Lung (tissue), 12 donors: ENCODE data around the gene RPS18. TPM values are rescaled to one million over a fixed set of nuclear protein-coding genes. Genes with fewer than 3 reads are reported as not detected.

Source experiments
- ATAC-seq: fragments of 200-7000 bp; cut with Tn5 transposase; one replicate; pipeline ENCODE4 v1.9.1; 2020; ENCODE audit warnings: moderate number of reproducible peaks; ENCODE audit not compliant: insufficient read depth, low FRiP score
- DNase-seq, 3 donors: peaks; one replicate each; pipeline ENCODE4 v3.0.0-alpha.2; 2013 to 2017
- H3K27ac ChIP-seq, 2 donors: one replicate each; pipeline ENCODE4 v1.5.1; 2013; ENCODE audit warnings: mild to moderate bottlenecking in 2 of 2, moderate library complexity in 2 of 2, control low read depth in 1 of 2, inconsistent platforms in 1 of 2, low read depth in 1 of 2, low read length in 1 of 2
- H3K27me3 ChIP-seq, 3 donors: one replicate each; pipeline ENCODE4 v1.5.1; 2013; ENCODE audit warnings: low read length in 2 of 3; ENCODE audit not compliant: control insufficient read depth in 3 of 3, insufficient read depth in 3 of 3
- H3K36me3 ChIP-seq, 4 donors: one replicate each; pipeline ENCODE4 v1.5.1; 2013; ENCODE audit warnings: low read length in 4 of 4, mild to moderate bottlenecking in 1 of 4, moderate library complexity in 1 of 4; ENCODE audit not compliant: control insufficient read depth in 4 of 4, insufficient read depth in 4 of 4
- H3K4me1 ChIP-seq, 5 donors: one replicate each; pipeline ENCODE4 v1.5.1; 2013; ENCODE audit warnings: low read length in 5 of 5, mild to moderate bottlenecking in 2 of 5, moderate library complexity in 1 of 5; ENCODE audit not compliant: control insufficient read depth in 5 of 5, insufficient read depth in 5 of 5
- H3K4me3 ChIP-seq: one replicate; pipeline ENCODE4 v1.5.1; 2013; ENCODE audit warnings: mild to moderate bottlenecking, control low read depth, moderate library complexity
- H3K9ac ChIP-seq, 2 donors: one replicate each; pipeline ENCODE4 v1.5.1; 2013; ENCODE audit warnings: low read length in 2 of 2, control low read depth in 1 of 2; ENCODE audit not compliant: insufficient read depth in 1 of 2
- H3K9me3 ChIP-seq, 4 donors: one replicate each; pipeline ENCODE4 v1.5.1; 2013; ENCODE audit warnings: low read length in 3 of 4, mild to moderate bottlenecking in 1 of 4, moderate library complexity in 1 of 4; ENCODE audit not compliant: control insufficient read depth in 4 of 4, insufficient read depth in 3 of 4
- WGBS, 2 donors: extraction: QIAGEN DNeasy Blood & Tissue Kit; methylation state at CpG; one replicate each; pipeline ENCODE4 v1.1.7; 2013; 5-methylcytosine and 5-hydroxymethylcytosine counted together
- polyA plus RNA-seq, 2 donors: library from polyadenylated mRNA; stranded (reverse); fragments of 200-250 nt; gene quantifications; one replicate each; pipeline ENCODE4 v1.2.1, GENCODE V29; 2013
- total RNA-seq, 2 donors: library from RNA; depleted of rRNA in 1 of 2; stranded (reverse); fragments of >200 nt in 1 of 2; gene quantifications; one replicate each; pipeline ENCODE4 v1.2.1, GENCODE V29; 2014 to 2021
- TF ChIP-seq, protein P1 (sequence below): IDR thresholded peaks from 2 replicates; pipeline ENCODE4 v1.5.1; 2012; ENCODE audit warnings: mild to moderate bottlenecking; ENCODE audit errors: control extremely low read depth, extremely low read depth
- donor health status: control.
- donor health status: control.
- donor health status: Bipolar disorder and iron deficiency.
- donor health status: healthy.
- donor health status: DM: yes; HTN: yes; CAD: no.

Gene RPS18
- total and polyA plus RNA-seq, 4 donors, result 1,324 to 8,495 (median 2,994) TPM

DNA sequence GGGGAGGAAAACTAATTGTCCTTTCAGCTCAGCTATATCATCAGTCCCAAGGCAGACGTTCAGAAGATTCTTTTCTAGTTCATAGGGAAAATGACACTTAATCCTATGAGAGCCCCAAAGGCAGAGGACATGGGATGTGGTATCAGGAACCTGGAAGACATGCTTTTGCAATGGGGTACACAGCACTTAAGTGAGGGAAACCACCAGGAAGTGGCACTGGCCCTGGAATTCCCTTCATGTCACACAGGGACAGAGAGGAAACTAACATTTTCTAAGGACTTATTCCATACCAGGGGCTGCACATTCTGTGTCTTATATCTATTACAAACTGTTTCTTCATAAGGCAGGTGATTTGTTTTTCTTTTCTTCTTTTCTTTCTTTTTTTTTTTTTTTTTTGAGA, 28.4 kb upstream of the RPS18 start:
- Histone ChIP-seq H3K9ac (no peak overlapping the region), H3K4me1 (peaks cover 0 to 6% (median 1%) of the 10 kb centered on the region in 5 donors), H3K27ac (no peak overlapping the region), H3K27me3 (peaks cover 0 to 3% (median 0%) of the 10 kb centered on the region in 3 donors), H3K4me3 (no peak overlapping the region), H3K9me3 (no peaks in the 10 kb centered on the region), H3K36me3 (no peaks in the 10 kb centered on the region)
- WGBS, 2 donors, result 41 to 68% methylated on average over 1 of the region's 1 CpG
- TF ChIP-seq, protein P1, sequence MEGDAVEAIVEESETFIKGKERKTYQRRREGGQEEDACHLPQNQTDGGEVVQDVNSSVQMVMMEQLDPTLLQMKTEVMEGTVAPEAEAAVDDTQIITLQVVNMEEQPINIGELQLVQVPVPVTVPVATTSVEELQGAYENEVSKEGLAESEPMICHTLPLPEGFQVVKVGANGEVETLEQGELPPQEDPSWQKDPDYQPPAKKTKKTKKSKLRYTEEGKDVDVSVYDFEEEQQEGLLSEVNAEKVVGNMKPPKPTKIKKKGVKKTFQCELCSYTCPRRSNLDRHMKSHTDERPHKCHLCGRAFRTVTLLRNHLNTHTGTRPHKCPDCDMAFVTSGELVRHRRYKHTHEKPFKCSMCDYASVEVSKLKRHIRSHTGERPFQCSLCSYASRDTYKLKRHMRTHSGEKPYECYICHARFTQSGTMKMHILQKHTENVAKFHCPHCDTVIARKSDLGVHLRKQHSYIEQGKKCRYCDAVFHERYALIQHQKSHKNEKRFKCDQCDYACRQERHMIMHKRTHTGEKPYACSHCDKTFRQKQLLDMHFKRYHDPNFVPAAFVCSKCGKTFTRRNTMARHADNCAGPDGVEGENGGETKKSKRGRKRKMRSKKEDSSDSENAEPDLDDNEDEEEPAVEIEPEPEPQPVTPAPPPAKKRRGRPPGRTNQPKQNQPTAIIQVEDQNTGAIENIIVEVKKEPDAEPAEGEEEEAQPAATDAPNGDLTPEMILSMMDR, result no peak
- no peak for DNase-seq
- no peak for ATAC-seq

DNA sequence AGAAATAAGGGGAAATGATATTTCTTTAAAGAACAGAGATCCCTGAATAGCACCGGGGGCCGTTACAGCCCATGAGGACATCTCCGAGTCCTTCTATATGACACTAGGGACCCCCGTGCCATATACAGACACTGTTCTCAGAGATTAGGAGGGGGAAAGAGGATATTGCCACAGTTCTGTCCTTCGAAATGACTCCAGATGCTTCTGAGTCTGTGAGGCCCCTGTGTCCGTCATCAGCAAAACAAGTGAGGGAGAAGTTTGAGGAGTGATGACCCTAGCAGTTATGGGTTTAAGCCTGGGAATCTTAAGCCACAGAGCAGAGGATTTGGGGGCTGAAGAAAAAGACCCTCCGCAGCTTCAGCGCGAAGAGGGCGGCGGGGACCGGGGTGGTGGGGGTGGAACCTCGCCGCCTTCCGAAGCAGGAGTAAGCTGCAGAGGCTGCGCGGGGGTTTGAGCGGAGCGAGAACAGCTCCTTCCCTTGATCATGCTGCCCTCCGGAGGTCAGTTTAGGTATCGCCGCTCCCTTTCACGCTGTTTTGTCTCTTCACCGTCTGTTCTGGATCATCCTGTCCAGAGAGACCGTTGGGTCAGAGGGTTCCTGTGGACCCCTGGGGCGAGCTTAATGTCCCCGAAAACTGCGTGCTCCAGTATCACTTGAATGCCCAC, 23.8 kb upstream of the RPS18 start:
- H3K36me3 ChIP-seq, result peaks cover 0 to 14% (median 5%) of the 10 kb centered on the region in 4 donors
- ATAC-seq (peak; percentile 85), DNase-seq (peak; percentile 89 to 92 (median 91))
- TF ChIP-seq, protein P1, result peak; percentile 93
- no peaks in the 10 kb centered on the region for H3K27me3 ChIP-seq
- H3K4me1 ChIP-seq, result peaks cover 3 to 23% (median 6%) of the 10 kb centered on the region in 5 donors
- peak overlapping the region; percentile 79 to 83 for H3K27ac ChIP-seq
- H3K9me3 ChIP-seq, result no peaks in the 10 kb centered on the region
- peak overlapping the region in 1 of 2 donors; percentile 40 for H3K9ac ChIP-seq
- WGBS, 2 donors, result 2 to 5% methylated on average over 28 of the region's 28 CpGs
- H3K4me3 ChIP-seq, result peak overlapping the region; percentile 26

DNA sequence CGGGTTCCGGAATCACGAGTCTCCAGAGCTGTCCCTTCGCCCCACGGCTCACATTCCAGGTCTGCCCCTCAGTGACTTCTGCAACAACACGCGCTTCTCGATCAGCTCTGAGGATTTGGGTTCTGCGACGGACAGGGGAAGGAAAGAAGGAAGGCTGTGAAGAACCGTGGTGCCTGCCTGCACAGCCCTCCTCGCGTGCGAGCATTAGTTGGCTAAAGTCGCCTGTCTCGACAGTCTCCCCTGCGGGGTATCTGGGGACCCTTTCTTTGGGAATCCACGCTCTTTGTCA, 23.3 kb upstream of the RPS18 start:
- WGBS, 2 donors, result 0 to 1% methylated on average over 18 of the region's 18 CpGs
- H3K27ac ChIP-seq, result peak overlapping the region; percentile 79 to 83
- H3K4me1 ChIP-seq, result peaks cover 3 to 23% (median 6%) of the 10 kb centered on the region in 5 donors
- peak overlapping the region in 1 of 2 donors; percentile 7 for H3K9ac ChIP-seq
- DNase-seq, result no peak
- TF ChIP-seq, protein P1, result no peak
- H3K4me3 ChIP-seq, result peak overlapping the region; percentile 26
- H3K36me3 ChIP-seq, result peaks cover 0 to 14% (median 5%) of the 10 kb centered on the region in 4 donors
- peak; percentile 0 for ATAC-seq
- no peaks in the 10 kb centered on the region for H3K9me3 ChIP-seq
- H3K27me3 ChIP-seq, result no peaks in the 10 kb centered on the region
